ENCODE data around the gene GAS2L1. TPM values are rescaled to one million over a fixed set of nuclear protein-coding genes. Genes with fewer than 3 reads are reported as not detected.

The GAS2L1 gene
- total RNA-seq, 2 donors from 2014 or later: 15.8 to 19.2 TPM

- peak in 1 of 4 donors; percentile 14 for DNase-seq
- WGBS, 2 donors: 88 to 93% methylated on average over 19 of the region's 19 CpGs
- no peak for TF ChIP-seq CTCF (IDR thresholded peaks at IDR 0.05)
- TF ChIP-seq POLR2A (IDR thresholded peaks at IDR 0.05): no peak
- Histone ChIP-seq H3K9me3 (no peaks in the 10 kb centered on the region), H3K4me3 (no peak overlapping the region), H3K27me3 (no peaks in the 10 kb centered on the region), H3K4me1 (peaks cover 15% of the 10 kb centered on the region), H3K36me3 (replicated peaks in 1 of 2; ENCODE audit: insufficient read depth in 1 of 2, low read depth in 2 of 2) (peaks cover 37 to 45% of the 10 kb centered on the region in 2 donors), H3K27ac (no peak overlapping the region)
- ATAC-seq: no peak
- intact Hi-C loops (cut with DNase I): loop anchor here (10.0 kb wide), 1 partner anchor 225 kb away; no protein-coding TSS in a partner anchor
Observed at GRCh38 chr22:29299136-29299900, 7.1 kb upstream of the GAS2L1 start.

- Histone ChIP-seq H3K9me3 (no peaks in the 10 kb centered on the region), H3K4me1 (peaks cover 15% of the 10 kb centered on the region), H3K27ac (no peak overlapping the region), H3K36me3 (replicated peaks in 1 of 2; ENCODE audit: insufficient read depth in 1 of 2, low read depth in 2 of 2) (peaks cover 37 to 39% of the 10 kb centered on the region in 2 donors), H3K4me3 (no peak overlapping the region), H3K27me3 (no peaks in the 10 kb centered on the region)
- DNase-seq: peak in 1 of 4 donors; percentile 6
- TF ChIP-seq POLR2A (IDR thresholded peaks at IDR 0.05) (no peak), CTCF (IDR thresholded peaks at IDR 0.05) (no peak)
- no peak for ATAC-seq
- WGBS, 2 donors: 70 to 72% methylated on average over 4 of the region's 4 CpGs
- intact Hi-C loops (cut with DNase I): no loop called here
Observed at GRCh38 chr22:29300467-29300806, 6.0 kb upstream of the GAS2L1 start.

GRCh38 chr22:29300807-29301601, 5.4 kb upstream of the GAS2L1 start:
- ATAC-seq: no peak
- no peaks in the 10 kb centered on the region for H3K27me3 ChIP-seq
- no peak overlapping the region for H3K27ac ChIP-seq
- peaks cover 17% of the 10 kb centered on the region for H3K4me1 ChIP-seq
- WGBS, 2 donors: 72 to 76% methylated on average over 10 of the region's 10 CpGs
- intact Hi-C loops (cut with DNase I): no loop called here
- no peaks in the 10 kb centered on the region for H3K9me3 ChIP-seq
- H3K4me3 ChIP-seq: no peak overlapping the region
- DNase-seq: peak in 1 of 4 donors; percentile 8
- TF ChIP-seq CTCF (IDR thresholded peaks at IDR 0.05) (no peak), POLR2A (IDR thresholded peaks at IDR 0.05) (no peak)
- H3K36me3 ChIP-seq (replicated peaks in 1 of 2; ENCODE audit: insufficient read depth in 1 of 2, low read depth in 2 of 2): peaks cover 32 to 35% of the 10 kb centered on the region in 2 donors

- WGBS, 2 donors: 64 to 82% methylated on average over 13 to 17 of the region's 17 CpGs
- TF ChIP-seq POLR2A (IDR thresholded peaks at IDR 0.05) (no peak), CTCF (IDR thresholded peaks at IDR 0.05) (no peak)
Observed at GRCh38 chr22:29301716-29302401, 4.6 kb upstream of the GAS2L1 start.

More at GRCh38 chr22:29301716-29302401, 4.6 kb upstream of the GAS2L1 start:
- Histone ChIP-seq H3K36me3 (replicated peaks in 1 of 2; ENCODE audit: insufficient read depth in 1 of 2, low read depth in 2 of 2) (peaks cover 24 to 26% of the 10 kb centered on the region in 2 donors), H3K27ac (peak overlapping the region in 3 of 4 donors; percentile 25 to 63 (median 57)), H3K9me3 (no peaks in the 10 kb centered on the region), H3K4me1 (peaks cover 25% of the 10 kb centered on the region), H3K4me3 (no peak overlapping the region), H3K27me3 (no peaks in the 10 kb centered on the region)
- intact Hi-C loops (cut with DNase I): no loop called here
- DNase-seq (no peak), ATAC-seq (no peak)

Measured in body of pancreas (tissue), 4 donors.